GM23338 (cell line): ENCODE data around the gene WIPF1. TPM values are rescaled to one million over a fixed set of nuclear protein-coding genes. Genes with fewer than 3 reads are reported as not detected.

ENCODE experiments used
- ATAC-seq: fragments of 200-7000 bp; cut with Tn5 transposase; 3 replicates; pipeline ENCODE4 v1.9.1; 2020
- DNase-seq: peaks from one replicate; pipeline ENCODE4 v3.0.0-alpha.2; 2015; ENCODE audit warnings: low spot score
- H2AFZ ChIP-seq: fragments of 200-600 bp; sonication (generic); 2 replicates; pipeline ENCODE4 v1.8.0; 2016; ENCODE audit warnings: antibody characterized with exemption, mild to moderate bottlenecking, moderate library complexity
- H3F3A ChIP-seq: fragments of 200-600 bp; sonication (generic); replicated peaks from 2 replicates; pipeline ENCODE4 v1.8.0; 2017; ENCODE audit warnings: antibody characterized with exemption, mixed run types, low read depth
- H3K27ac ChIP-seq: fragments of 200-600 bp; sonication (generic); 2 replicates; pipeline ENCODE4 v1.6.1; 2016; ENCODE audit warnings: low read depth
- H3K27me3 ChIP-seq: fragments of 200-600 bp; sonication (generic); 2 replicates; pipeline ENCODE4 v1.8.0; 2016; ENCODE audit warnings: mild to moderate bottlenecking, mixed run types, moderate library complexity; ENCODE audit not compliant: insufficient read depth
- H3K36me3 ChIP-seq: fragments of 200-600 bp; sonication (generic); 2 replicates; pipeline ENCODE4 v1.8.0; 2016; ENCODE audit warnings: mild to moderate bottlenecking; ENCODE audit not compliant: insufficient read depth
- H3K4me1 ChIP-seq: fragments of 200-600 bp; sonication (generic); 2 replicates; pipeline ENCODE4 v1.8.0; 2016; ENCODE audit warnings: mild to moderate bottlenecking, moderate library complexity; ENCODE audit not compliant: insufficient read depth
- H3K4me2 ChIP-seq: fragments of 200-600 bp; sonication (generic); 2 replicates; pipeline ENCODE4 v1.7.1; 2017; ENCODE audit warnings: mixed run types
- H3K4me3 ChIP-seq: fragments of 200-600 bp; sonication (generic); 2 replicates; pipeline ENCODE4 v1.6.1; 2016; ENCODE audit warnings: mixed run types
- H3K79me2 ChIP-seq: fragments of 200-600 bp; sonication (generic); replicated peaks from 2 replicates; pipeline ENCODE4 v1.8.0; 2017; ENCODE audit warnings: mild to moderate bottlenecking; ENCODE audit not compliant: insufficient read depth
- H3K9me2 ChIP-seq: fragments of 200-600 bp; sonication (generic); 2 replicates; pipeline ENCODE4 v1.8.0; 2017; ENCODE audit not compliant: insufficient read depth
- H4K20me1 ChIP-seq: fragments of 200-600 bp; sonication (generic); replicated peaks from 2 replicates; pipeline ENCODE4 v1.8.0; 2017; ENCODE audit warnings: mild to moderate bottlenecking; ENCODE audit not compliant: insufficient read depth
- H3K27ac Mint-ChIP-seq: 2 replicates; pipeline ENCODE4 v1.8.0; 2020; ENCODE audit warnings: inconsistent platforms, mild to moderate bottlenecking, moderate library complexity, mixed read lengths
- H3K27me3 Mint-ChIP-seq: 3 replicates; pipeline ENCODE4 v1.8.0; 2022; ENCODE audit warnings: low read depth, mild to moderate bottlenecking, moderate library complexity, mixed read lengths, inconsistent platforms; ENCODE audit not compliant: insufficient read depth, poor library complexity
- H3K36me3 Mint-ChIP-seq: 3 replicates; pipeline ENCODE4 v1.8.0; 2021; ENCODE audit warnings: low read depth, mild to moderate bottlenecking, inconsistent platforms, moderate library complexity, mixed read lengths
- H3K4me1 Mint-ChIP-seq: 3 replicates; pipeline ENCODE4 v1.8.0; 2020; ENCODE audit warnings: mild to moderate bottlenecking, inconsistent platforms, mixed read lengths
- H3K4me3 Mint-ChIP-seq: 3 replicates; pipeline ENCODE4 v1.8.0; 2021; ENCODE audit warnings: moderate library complexity, mild to moderate bottlenecking, inconsistent platforms, mixed read lengths
- H3K9me3 Mint-ChIP-seq: 3 replicates; pipeline ENCODE4 v1.8.0; 2020; ENCODE audit warnings: moderate library complexity, mild to moderate bottlenecking, inconsistent platforms, mixed read lengths
- CREB1 ChIP-seq: fragments of 250-450 bp; sonication (Bioruptor Pico); IDR thresholded peaks from 2 replicates; pipeline ENCODE4 v1.5.0; 2020; ENCODE audit warnings: low read depth, mild to moderate bottlenecking, moderate library complexity
- EZH2 ChIP-seq: fragments of 200-600 bp; sonication (generic); IDR thresholded peaks from one replicate; pipeline ENCODE4 v1.8.0; 2017; ENCODE audit warnings: antibody characterized with exemption, mild to moderate bottlenecking, low read depth; ENCODE audit not compliant: unreplicated experiment
- NANOG ChIP-seq: IDR thresholded peaks from 2 replicates; pipeline ENCODE4 v1.6.1; 2016; ENCODE audit warnings: antibody characterized with exemption, borderline replicate concordance
- POLR2AphosphoS5 ChIP-seq: IDR thresholded peaks from 2 replicates; pipeline ENCODE4 v1.6.1; 2016; ENCODE audit warnings: antibody characterized with exemption, low read depth
- STAT1 ChIP-seq: IDR thresholded peaks from one replicate; pipeline ENCODE4 v1.6.1; 2016; ENCODE audit warnings: antibody characterized with exemption; ENCODE audit not compliant: unreplicated experiment
- polyA plus RNA-seq: library from polyadenylated mRNA; unstranded; fragments of >200 nt; fragmentation: Nextera tagmentation; extraction: Ambion mirVana; gene quantifications from 2 replicates; pipeline ENCODE4 v1.2.1, GENCODE V29; 2016
- total RNA-seq: library from RNA; depleted of rRNA; stranded (reverse); fragments of >200 nt; shearing (Covaris generic); gene quantifications from 2 replicates; pipeline ENCODE4 v1.2.3, GENCODE V29; 2014
- TF ChIP-seq, protein P1 (sequence below): IDR thresholded peaks from 2 replicates; pipeline ENCODE4 v1.6.1; 2016; ENCODE audit warnings: antibody characterized with exemption
- TF ChIP-seq, protein P2 (sequence below): IDR thresholded peaks from one replicate; pipeline ENCODE4 v1.6.1; 2018; ENCODE audit warnings: antibody characterized with exemption; ENCODE audit not compliant: unreplicated experiment
- TF ChIP-seq, protein P3 (sequence below), 2 experiments: fragments of 200-600 bp in 1 of 2; sonication (generic) in 1 of 2; conservative IDR thresholded peaks; 2 replicates each; pipeline versions ENCODE4 v1.5.1 to v1.6.1; 2016 to 2017; ENCODE audit warnings: antibody characterized with exemption in 2 of 2, low read depth in 2 of 2, mild to moderate bottlenecking in 2 of 2, moderate library complexity in 1 of 2
- TF ChIP-seq, protein P4 (sequence below): fragments of 250-450 bp; sonication (Bioruptor Pico); IDR thresholded peaks from 2 replicates; pipeline ENCODE4 v1.5.0; 2020; ENCODE audit warnings: mild to moderate bottlenecking, moderate library complexity

The WIPF1 gene
- total and polyA plus RNA-seq, 2 experiments from 2014 or later = 3.0 to 6.0 TPM

DNA sequence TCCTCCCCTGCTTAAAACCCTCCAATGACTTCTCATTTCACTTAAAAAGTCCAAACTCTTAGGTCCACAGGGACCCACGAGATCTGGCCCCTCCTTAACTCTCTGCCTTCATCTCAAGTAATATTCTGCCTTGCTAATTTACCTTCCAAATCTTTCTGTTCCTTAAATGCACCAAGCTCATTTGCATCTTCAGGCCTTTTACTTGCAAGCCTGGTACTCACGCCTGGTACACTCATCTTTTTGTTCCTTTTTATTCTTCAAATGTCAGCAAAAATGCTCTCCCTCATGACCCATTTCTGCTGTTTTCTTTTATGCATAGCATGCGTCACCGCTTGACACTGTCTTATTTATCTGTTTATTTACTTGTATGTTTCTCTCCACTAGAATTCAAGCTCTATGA lies 2.7 kb upstream of the WIPF1 start (continued):
- TF ChIP-seq, protein P1, sequence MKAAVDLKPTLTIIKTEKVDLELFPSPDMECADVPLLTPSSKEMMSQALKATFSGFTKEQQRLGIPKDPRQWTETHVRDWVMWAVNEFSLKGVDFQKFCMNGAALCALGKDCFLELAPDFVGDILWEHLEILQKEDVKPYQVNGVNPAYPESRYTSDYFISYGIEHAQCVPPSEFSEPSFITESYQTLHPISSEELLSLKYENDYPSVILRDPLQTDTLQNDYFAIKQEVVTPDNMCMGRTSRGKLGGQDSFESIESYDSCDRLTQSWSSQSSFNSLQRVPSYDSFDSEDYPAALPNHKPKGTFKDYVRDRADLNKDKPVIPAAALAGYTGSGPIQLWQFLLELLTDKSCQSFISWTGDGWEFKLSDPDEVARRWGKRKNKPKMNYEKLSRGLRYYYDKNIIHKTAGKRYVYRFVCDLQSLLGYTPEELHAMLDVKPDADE = no peak
- no peak for TF ChIP-seq NANOG
- no peak for TF ChIP-seq STAT1
- TF ChIP-seq EZH2 = no peak
- TF ChIP-seq, protein P2, sequence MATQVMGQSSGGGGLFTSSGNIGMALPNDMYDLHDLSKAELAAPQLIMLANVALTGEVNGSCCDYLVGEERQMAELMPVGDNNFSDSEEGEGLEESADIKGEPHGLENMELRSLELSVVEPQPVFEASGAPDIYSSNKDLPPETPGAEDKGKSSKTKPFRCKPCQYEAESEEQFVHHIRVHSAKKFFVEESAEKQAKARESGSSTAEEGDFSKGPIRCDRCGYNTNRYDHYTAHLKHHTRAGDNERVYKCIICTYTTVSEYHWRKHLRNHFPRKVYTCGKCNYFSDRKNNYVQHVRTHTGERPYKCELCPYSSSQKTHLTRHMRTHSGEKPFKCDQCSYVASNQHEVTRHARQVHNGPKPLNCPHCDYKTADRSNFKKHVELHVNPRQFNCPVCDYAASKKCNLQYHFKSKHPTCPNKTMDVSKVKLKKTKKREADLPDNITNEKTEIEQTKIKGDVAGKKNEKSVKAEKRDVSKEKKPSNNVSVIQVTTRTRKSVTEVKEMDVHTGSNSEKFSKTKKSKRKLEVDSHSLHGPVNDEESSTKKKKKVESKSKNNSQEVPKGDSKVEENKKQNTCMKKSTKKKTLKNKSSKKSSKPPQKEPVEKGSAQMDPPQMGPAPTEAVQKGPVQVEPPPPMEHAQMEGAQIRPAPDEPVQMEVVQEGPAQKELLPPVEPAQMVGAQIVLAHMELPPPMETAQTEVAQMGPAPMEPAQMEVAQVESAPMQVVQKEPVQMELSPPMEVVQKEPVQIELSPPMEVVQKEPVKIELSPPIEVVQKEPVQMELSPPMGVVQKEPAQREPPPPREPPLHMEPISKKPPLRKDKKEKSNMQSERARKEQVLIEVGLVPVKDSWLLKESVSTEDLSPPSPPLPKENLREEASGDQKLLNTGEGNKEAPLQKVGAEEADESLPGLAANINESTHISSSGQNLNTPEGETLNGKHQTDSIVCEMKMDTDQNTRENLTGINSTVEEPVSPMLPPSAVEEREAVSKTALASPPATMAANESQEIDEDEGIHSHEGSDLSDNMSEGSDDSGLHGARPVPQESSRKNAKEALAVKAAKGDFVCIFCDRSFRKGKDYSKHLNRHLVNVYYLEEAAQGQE = no peak
- no peak for TF ChIP-seq CREB1 (CRISPR knock-in tag)
- TF ChIP-seq, protein P3, sequence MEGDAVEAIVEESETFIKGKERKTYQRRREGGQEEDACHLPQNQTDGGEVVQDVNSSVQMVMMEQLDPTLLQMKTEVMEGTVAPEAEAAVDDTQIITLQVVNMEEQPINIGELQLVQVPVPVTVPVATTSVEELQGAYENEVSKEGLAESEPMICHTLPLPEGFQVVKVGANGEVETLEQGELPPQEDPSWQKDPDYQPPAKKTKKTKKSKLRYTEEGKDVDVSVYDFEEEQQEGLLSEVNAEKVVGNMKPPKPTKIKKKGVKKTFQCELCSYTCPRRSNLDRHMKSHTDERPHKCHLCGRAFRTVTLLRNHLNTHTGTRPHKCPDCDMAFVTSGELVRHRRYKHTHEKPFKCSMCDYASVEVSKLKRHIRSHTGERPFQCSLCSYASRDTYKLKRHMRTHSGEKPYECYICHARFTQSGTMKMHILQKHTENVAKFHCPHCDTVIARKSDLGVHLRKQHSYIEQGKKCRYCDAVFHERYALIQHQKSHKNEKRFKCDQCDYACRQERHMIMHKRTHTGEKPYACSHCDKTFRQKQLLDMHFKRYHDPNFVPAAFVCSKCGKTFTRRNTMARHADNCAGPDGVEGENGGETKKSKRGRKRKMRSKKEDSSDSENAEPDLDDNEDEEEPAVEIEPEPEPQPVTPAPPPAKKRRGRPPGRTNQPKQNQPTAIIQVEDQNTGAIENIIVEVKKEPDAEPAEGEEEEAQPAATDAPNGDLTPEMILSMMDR (conservative IDR thresholded peaks at IDR 0.05; ENCODE audit: low read depth in 2 of 2) = no peak

GRCh38 chr2:174599310-174599921 lies 1.8 kb upstream of the WIPF1 start:
- Histone ChIP-seq H3K4me3 (no peak overlapping the region), H2AFZ (no peak overlapping the region), H3K27ac (no peak overlapping the region), H3K36me3 (no peaks in the 10 kb centered on the region), H3K27me3 (no peaks in the 10 kb centered on the region), H3F3A (no peaks in the 10 kb centered on the region), H3K4me1 (no peaks in the 10 kb centered on the region), H3K9me2 (no peaks in the 10 kb centered on the region), H3K79me2 (no peaks in the 10 kb centered on the region), H3K4me2 (no peak overlapping the region), H4K20me1 (no peaks in the 10 kb centered on the region)
- peaks cover 3% of the 10 kb centered on the region; the same call in 2 of the 3 replicates for H3K4me1 Mint-ChIP-seq
- DNase-seq (no peak), ATAC-seq (no peak)
- H3K36me3 Mint-ChIP-seq = peaks cover 6% of the 10 kb centered on the region; the same call in 2 of the 3 replicates
- TF ChIP-seq, protein P4, sequence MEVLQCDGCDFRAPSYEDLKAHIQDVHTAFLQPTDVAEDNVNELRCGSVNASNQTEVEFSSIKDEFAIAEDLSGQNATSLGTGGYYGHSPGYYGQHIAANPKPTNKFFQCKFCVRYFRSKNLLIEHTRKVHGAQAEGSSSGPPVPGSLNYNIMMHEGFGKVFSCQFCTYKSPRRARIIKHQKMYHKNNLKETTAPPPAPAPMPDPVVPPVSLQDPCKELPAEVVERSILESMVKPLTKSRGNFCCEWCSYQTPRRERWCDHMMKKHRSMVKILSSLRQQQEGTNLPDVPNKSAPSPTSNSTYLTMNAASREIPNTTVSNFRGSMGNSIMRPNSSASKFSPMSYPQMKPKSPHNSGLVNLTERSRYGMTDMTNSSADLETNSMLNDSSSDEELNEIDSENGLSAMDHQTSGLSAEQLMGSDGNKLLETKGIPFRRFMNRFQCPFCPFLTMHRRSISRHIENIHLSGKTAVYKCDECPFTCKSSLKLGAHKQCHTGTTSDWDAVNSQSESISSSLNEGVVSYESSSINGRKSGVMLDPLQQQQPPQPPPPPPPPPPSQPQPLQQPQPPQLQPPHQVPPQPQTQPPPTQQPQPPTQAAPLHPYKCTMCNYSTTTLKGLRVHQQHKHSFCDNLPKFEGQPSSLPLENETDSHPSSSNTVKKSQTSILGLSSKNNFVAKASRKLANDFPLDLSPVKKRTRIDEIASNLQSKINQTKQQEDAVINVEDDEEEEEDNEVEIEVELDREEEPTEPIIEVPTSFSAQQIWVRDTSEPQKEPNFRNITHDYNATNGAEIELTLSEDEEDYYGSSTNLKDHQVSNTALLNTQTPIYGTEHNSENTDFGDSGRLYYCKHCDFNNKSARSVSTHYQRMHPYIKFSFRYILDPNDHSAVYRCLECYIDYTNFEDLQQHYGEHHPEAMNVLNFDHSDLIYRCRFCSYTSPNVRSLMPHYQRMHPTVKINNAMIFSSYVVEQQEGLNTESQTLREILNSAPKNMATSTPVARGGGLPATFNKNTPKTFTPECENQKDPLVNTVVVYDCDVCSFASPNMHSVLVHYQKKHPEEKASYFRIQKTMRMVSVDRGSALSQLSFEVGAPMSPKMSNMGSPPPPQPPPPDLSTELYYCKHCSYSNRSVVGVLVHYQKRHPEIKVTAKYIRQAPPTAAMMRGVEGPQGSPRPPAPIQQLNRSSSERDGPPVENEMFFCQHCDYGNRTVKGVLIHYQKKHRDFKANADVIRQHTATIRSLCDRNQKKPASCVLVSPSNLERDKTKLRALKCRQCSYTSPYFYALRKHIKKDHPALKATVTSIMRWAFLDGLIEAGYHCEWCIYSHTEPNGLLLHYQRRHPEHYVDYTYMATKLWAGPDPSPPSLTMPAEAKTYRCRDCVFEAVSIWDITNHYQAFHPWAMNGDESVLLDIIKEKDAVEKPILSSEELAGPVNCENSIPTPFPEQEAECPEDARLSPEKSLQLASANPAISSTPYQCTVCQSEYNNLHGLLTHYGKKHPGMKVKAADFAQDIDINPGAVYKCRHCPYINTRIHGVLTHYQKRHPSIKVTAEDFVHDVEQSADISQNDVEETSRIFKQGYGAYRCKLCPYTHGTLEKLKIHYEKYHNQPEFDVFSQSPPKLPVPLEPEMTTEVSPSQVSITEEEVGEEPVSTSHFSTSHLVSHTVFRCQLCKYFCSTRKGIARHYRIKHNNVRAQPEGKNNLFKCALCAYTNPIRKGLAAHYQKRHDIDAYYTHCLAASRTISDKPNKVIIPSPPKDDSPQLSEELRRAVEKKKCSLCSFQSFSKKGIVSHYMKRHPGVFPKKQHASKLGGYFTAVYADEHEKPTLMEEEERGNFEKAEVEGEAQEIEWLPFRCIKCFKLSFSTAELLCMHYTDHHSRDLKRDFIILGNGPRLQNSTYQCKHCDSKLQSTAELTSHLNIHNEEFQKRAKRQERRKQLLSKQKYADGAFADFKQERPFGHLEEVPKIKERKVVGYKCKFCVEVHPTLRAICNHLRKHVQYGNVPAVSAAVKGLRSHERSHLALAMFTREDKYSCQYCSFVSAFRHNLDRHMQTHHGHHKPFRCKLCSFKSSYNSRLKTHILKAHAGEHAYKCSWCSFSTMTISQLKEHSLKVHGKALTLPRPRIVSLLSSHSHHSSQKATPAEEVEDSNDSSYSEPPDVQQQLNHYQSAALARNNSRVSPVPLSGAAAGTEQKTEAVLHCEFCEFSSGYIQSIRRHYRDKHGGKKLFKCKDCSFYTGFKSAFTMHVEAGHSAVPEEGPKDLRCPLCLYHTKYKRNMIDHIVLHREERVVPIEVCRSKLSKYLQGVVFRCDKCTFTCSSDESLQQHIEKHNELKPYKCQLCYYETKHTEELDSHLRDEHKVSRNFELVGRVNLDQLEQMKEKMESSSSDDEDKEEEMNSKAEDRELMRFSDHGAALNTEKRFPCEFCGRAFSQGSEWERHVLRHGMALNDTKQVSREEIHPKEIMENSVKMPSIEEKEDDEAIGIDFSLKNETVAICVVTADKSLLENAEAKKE (CRISPR knock-in tag) = no peak
- TF ChIP-seq CREB1 (CRISPR knock-in tag) = no peak
- no peak for TF ChIP-seq NANOG
- TF ChIP-seq POLR2AphosphoS5 = no peak
- TF ChIP-seq, protein P3 (conservative IDR thresholded peaks at IDR 0.05; ENCODE audit: low read depth in 2 of 2) = no peak
- peaks cover 3% of the 10 kb centered on the region for H3K27me3 Mint-ChIP-seq
- no peak overlapping the region for H3K4me3 Mint-ChIP-seq
- peaks cover 11% of the 10 kb centered on the region for H3K9me3 Mint-ChIP-seq
- no peak overlapping the region for H3K27ac Mint-ChIP-seq
